A172 (cell line): ENCODE results near the gene CDH13. TPM values are rescaled to one million over a fixed set of nuclear protein-coding genes. Genes with fewer than 3 reads are reported as not detected.

Experiments used
- DNase-seq: peaks from one replicate; pipeline ENCODE4 v3.0.0-alpha.2; 2015; ENCODE audit warnings: low spot score
- total RNA-seq: library from RNA; depleted of rRNA; stranded (reverse); fragments of >200 nt; shearing (Covaris generic); gene quantifications from 2 replicates; pipeline ENCODE4 v1.2.3, GENCODE V29; 2014

Gene CDH13
- total RNA-seq, 1 experiment from 2014 or later = 158 TPM

GRCh38 chr16:82694239-82694874 lies 67.6 kb downstream of the CDH13 start:
- peak; percentile 71 for DNase-seq

- DNase-seq = peak; percentile 17
Measured at GRCh38 chr16:82695806-82696205, 69.0 kb downstream of the CDH13 start.

GRCh38 chr16:82699260-82699659 lies 72.5 kb downstream of the CDH13 start:
- peak; percentile 37 for DNase-seq

GRCh38 chr16:82699711-82700495 lies 73.1 kb downstream of the CDH13 start:
- DNase-seq = peak; percentile 92

- DNase-seq = peak; percentile 86
Measured at GRCh38 chr16:82700541-82701235, 73.9 kb downstream of the CDH13 start.

GRCh38 chr16:82701442-82701955 lies 74.7 kb downstream of the CDH13 start:
- DNase-seq = peak; percentile 53

- DNase-seq = no peak
Measured at GRCh38 chr16:82703161-82703560, 76.4 kb downstream of the CDH13 start.

GRCh38 chr16:82703871-82704768 lies 77.4 kb downstream of the CDH13 start:
- no peak for DNase-seq

GRCh38 chr16:82709987-82710386 lies 83.2 kb downstream of the CDH13 start:
- no peak for DNase-seq

- DNase-seq = no peak
Measured at GRCh38 chr16:82713778-82714177, 87.0 kb downstream of the CDH13 start.

- no peak for DNase-seq
Measured at GRCh38 chr16:82715160-82715559, 88.4 kb downstream of the CDH13 start.

GRCh38 chr16:82715833-82716232 lies 89.1 kb downstream of the CDH13 start:
- no peak for DNase-seq

GRCh38 chr16:82716361-82716855 lies 89.6 kb downstream of the CDH13 start:
- no peak for DNase-seq

GRCh38 chr16:82720414-82720813 lies 93.6 kb downstream of the CDH13 start:
- no peak for DNase-seq

GRCh38 chr16:82726306-82726705 lies 99.5 kb downstream of the CDH13 start:
- no peak for DNase-seq

- DNase-seq = no peak
Measured at GRCh38 chr16:82728901-82729300, 102.1 kb downstream of the CDH13 start.

GRCh38 chr16:82730901-82731300 lies 104.1 kb downstream of the CDH13 start:
- no peak for DNase-seq

- DNase-seq = no peak
Measured at GRCh38 chr16:82732461-82732860, 105.7 kb downstream of the CDH13 start.

GRCh38 chr16:82735186-82735585 lies 108.4 kb downstream of the CDH13 start:
- no peak for DNase-seq

- no peak for DNase-seq
Measured at GRCh38 chr16:82735673-82736091, 108.9 kb downstream of the CDH13 start.

GRCh38 chr16:82736224-82736623 lies 109.5 kb downstream of the CDH13 start:
- no peak for DNase-seq
